Measurements from ENCODE around the gene VCAM1. TPM values are rescaled to one million over a fixed set of nuclear protein-coding genes. Genes with fewer than 3 reads are reported as not detected.

Gene VCAM1
- total RNA-seq, 1 experiment from 2014 or later = not detected

DNA sequence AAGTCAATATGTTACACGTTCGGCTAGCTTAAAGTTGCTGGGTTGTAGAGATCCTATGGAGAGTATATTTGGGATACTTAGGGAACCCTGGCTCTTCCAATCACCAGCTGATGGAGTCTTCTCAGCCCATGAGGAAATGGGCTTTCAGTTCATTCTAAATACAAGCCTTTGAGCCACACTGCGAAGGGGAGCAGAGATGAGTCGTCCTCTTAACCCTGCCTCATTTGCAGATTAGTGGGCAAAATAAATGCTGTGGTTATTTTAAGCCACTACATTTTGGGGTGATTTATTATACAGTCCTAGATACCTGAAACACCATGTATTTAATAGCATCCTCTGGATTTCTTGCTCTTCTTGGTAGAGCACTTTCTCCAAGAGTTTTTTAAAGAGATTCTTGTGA, 19.0 kb upstream of the VCAM1 start:
- ChIA-PET POLR2A (no interaction called here), CTCF (no interaction called here)
- TF ChIP-seq SMAD4 (CRISPR knock-in tag; IDR thresholded peaks at IDR 0.05) = no peak
- DNase-seq (ENCODE audit: low spot score) (no peak), ATAC-seq (no peak)
- peaks cover 12% of the 10 kb centered on the region for H3K9me3 Mint-ChIP-seq
- H3K27ac Mint-ChIP-seq = no peak overlapping the region
- H3K4me1 Mint-ChIP-seq = peaks cover 6% of the 10 kb centered on the region
- H3K27me3 Mint-ChIP-seq (ENCODE audit: low read depth) = no peaks in the 10 kb centered on the region
- no peaks in the 10 kb centered on the region for H3K36me3 Mint-ChIP-seq
- no peak overlapping the region for H3K4me3 Mint-ChIP-seq

DNA sequence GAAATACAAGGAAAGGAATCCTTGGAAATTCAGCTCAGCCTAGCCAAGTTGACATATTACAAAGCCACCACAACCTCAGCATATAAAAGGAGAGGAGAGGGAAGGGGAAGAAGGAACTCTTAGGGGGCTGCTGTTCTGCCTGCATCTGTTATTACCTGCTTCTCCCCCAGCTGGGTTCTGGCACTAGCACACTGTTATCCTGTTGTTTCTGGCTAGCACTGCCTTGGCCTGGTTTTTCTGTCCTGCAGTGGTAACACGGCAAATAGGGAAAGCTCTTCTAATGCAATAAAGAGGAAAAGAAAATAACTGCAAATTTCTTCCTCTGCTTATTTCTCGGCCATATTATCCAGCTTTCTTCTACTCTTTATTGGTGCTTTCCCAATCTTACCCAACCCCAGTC, 16.5 kb upstream of the VCAM1 start:
- Mint-ChIP-seq H3K27ac (no peak overlapping the region), H3K4me1 (peaks cover 6% of the 10 kb centered on the region), H3K36me3 (no peaks in the 10 kb centered on the region), H3K27me3 (ENCODE audit: low read depth) (no peaks in the 10 kb centered on the region), H3K9me3 (0 out of 2 replicates have a peak, but pooled peaks cover 2% of the 10 kb centered on the region), H3K4me3 (no peak overlapping the region)
- CTCF ChIA-PET = no interaction called here
- POLR2A ChIA-PET = no interaction called here
- no peak for DNase-seq (ENCODE audit: low spot score)
- ATAC-seq = peak; percentile 32; the same call in 1 of the 2 replicates
- TF ChIP-seq ZNF121 (CRISPR knock-in tag; IDR thresholded peaks at IDR 0.05) = no peak
- TF ChIP-seq, protein P1, sequence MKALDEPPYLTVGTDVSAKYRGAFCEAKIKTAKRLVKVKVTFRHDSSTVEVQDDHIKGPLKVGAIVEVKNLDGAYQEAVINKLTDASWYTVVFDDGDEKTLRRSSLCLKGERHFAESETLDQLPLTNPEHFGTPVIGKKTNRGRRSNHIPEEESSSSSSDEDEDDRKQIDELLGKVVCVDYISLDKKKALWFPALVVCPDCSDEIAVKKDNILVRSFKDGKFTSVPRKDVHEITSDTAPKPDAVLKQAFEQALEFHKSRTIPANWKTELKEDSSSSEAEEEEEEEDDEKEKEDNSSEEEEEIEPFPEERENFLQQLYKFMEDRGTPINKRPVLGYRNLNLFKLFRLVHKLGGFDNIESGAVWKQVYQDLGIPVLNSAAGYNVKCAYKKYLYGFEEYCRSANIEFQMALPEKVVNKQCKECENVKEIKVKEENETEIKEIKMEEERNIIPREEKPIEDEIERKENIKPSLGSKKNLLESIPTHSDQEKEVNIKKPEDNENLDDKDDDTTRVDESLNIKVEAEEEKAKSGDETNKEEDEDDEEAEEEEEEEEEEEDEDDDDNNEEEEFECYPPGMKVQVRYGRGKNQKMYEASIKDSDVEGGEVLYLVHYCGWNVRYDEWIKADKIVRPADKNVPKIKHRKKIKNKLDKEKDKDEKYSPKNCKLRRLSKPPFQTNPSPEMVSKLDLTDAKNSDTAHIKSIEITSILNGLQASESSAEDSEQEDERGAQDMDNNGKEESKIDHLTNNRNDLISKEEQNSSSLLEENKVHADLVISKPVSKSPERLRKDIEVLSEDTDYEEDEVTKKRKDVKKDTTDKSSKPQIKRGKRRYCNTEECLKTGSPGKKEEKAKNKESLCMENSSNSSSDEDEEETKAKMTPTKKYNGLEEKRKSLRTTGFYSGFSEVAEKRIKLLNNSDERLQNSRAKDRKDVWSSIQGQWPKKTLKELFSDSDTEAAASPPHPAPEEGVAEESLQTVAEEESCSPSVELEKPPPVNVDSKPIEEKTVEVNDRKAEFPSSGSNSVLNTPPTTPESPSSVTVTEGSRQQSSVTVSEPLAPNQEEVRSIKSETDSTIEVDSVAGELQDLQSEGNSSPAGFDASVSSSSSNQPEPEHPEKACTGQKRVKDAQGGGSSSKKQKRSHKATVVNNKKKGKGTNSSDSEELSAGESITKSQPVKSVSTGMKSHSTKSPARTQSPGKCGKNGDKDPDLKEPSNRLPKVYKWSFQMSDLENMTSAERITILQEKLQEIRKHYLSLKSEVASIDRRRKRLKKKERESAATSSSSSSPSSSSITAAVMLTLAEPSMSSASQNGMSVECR (CRISPR knock-in tag; IDR thresholded peaks at IDR 0.05; ENCODE audit: borderline replicate concordance) = no peak
- TF ChIP-seq, protein P2, sequence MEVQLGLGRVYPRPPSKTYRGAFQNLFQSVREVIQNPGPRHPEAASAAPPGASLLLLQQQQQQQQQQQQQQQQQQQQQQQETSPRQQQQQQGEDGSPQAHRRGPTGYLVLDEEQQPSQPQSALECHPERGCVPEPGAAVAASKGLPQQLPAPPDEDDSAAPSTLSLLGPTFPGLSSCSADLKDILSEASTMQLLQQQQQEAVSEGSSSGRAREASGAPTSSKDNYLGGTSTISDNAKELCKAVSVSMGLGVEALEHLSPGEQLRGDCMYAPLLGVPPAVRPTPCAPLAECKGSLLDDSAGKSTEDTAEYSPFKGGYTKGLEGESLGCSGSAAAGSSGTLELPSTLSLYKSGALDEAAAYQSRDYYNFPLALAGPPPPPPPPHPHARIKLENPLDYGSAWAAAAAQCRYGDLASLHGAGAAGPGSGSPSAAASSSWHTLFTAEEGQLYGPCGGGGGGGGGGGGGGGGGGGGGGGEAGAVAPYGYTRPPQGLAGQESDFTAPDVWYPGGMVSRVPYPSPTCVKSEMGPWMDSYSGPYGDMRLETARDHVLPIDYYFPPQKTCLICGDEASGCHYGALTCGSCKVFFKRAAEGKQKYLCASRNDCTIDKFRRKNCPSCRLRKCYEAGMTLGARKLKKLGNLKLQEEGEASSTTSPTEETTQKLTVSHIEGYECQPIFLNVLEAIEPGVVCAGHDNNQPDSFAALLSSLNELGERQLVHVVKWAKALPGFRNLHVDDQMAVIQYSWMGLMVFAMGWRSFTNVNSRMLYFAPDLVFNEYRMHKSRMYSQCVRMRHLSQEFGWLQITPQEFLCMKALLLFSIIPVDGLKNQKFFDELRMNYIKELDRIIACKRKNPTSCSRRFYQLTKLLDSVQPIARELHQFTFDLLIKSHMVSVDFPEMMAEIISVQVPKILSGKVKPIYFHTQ (CRISPR knock-in tag; IDR thresholded peaks at IDR 0.05) = no peak
- TF ChIP-seq, protein P3, sequence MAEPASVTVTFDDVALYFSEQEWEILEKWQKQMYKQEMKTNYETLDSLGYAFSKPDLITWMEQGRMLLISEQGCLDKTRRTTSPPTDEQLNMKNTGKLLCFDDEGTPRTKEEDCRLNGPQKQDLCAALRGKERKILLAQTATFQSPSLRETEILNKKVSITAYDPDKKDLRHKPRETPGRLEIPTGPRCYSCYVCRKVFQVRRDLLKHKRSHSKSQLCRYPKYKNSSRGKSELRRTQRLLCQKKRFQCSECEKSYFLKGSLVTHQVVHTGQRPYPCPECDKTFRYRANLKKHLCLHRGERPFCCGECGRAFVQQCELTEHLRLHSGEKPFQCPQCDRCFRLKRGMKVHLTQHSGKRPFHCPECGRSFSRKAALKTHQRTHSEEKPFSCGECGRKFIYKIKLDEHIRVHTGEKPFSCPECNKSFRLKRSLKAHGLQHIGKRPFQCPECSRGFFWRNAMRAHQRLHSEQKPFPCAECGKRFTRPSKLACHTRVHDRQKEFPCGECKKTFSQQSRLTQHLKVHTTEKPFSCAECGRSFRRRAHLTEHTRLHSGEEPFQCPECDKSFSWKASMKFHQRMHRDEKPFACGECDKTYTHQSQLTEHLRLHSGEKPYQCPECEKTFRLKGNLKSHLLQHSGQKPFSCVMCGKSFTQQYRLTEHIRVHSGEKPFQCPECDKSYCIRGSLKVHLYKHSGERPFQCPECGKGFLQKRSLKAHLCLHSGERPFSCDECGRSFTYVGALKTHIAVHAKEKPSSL (CRISPR knock-in tag; conservative IDR thresholded peaks at IDR 0.05) = no peak
- TF ChIP-seq JUN (CRISPR knock-in tag; IDR thresholded peaks at IDR 0.05) = no peak
- TF ChIP-seq SMAD4 (CRISPR knock-in tag; IDR thresholded peaks at IDR 0.05) = no peak
- TF ChIP-seq ZBTB21 (CRISPR knock-in tag; IDR thresholded peaks at IDR 0.05; ENCODE audit: borderline replicate concordance) = no peak
- no peak for TF ChIP-seq RORB (CRISPR knock-in tag; IDR thresholded peaks at IDR 0.05)
- TF ChIP-seq, protein P4, sequence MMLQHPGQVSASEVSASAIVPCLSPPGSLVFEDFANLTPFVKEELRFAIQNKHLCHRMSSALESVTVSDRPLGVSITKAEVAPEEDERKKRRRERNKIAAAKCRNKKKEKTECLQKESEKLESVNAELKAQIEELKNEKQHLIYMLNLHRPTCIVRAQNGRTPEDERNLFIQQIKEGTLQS (CRISPR knock-in tag; conservative IDR thresholded peaks at IDR 0.05) = no peak
- TF ChIP-seq, protein P5, sequence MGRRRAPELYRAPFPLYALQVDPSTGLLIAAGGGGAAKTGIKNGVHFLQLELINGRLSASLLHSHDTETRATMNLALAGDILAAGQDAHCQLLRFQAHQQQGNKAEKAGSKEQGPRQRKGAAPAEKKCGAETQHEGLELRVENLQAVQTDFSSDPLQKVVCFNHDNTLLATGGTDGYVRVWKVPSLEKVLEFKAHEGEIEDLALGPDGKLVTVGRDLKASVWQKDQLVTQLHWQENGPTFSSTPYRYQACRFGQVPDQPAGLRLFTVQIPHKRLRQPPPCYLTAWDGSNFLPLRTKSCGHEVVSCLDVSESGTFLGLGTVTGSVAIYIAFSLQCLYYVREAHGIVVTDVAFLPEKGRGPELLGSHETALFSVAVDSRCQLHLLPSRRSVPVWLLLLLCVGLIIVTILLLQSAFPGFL (CRISPR knock-in tag; IDR thresholded peaks at IDR 0.05; ENCODE audit: borderline replicate concordance) = no peak
- no peak for TF ChIP-seq GRHL2 (CRISPR knock-in tag; IDR thresholded peaks at IDR 0.05; ENCODE audit: insufficient replicate concordance, severe bottlenecking)
- TF ChIP-seq, protein P6, sequence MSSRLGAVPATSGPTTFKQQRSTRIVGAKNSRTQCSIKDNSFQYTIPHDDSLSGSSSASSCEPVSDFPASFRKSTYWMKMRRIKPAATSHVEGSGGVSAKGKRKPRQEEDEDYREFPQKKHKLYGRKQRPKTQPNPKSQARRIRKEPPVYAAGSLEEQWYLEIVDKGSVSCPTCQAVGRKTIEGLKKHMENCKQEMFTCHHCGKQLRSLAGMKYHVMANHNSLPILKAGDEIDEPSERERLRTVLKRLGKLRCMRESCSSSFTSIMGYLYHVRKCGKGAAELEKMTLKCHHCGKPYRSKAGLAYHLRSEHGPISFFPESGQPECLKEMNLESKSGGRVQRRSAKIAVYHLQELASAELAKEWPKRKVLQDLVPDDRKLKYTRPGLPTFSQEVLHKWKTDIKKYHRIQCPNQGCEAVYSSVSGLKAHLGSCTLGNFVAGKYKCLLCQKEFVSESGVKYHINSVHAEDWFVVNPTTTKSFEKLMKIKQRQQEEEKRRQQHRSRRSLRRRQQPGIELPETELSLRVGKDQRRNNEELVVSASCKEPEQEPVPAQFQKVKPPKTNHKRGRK (CRISPR knock-in tag; IDR thresholded peaks at IDR 0.05; ENCODE audit: borderline replicate concordance) = no peak
- TF ChIP-seq, protein P7, sequence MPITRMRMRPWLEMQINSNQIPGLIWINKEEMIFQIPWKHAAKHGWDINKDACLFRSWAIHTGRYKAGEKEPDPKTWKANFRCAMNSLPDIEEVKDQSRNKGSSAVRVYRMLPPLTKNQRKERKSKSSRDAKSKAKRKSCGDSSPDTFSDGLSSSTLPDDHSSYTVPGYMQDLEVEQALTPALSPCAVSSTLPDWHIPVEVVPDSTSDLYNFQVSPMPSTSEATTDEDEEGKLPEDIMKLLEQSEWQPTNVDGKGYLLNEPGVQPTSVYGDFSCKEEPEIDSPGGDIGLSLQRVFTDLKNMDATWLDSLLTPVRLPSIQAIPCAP (CRISPR knock-in tag; IDR thresholded peaks at IDR 0.05) = no peak
- TF ChIP-seq CREB1 (CRISPR knock-in tag; IDR thresholded peaks at IDR 0.05) = no peak
- no peak for TF ChIP-seq FOXP1 (CRISPR knock-in tag; IDR thresholded peaks at IDR 0.05; ENCODE audit: borderline replicate concordance)
- TF ChIP-seq, protein P8, sequence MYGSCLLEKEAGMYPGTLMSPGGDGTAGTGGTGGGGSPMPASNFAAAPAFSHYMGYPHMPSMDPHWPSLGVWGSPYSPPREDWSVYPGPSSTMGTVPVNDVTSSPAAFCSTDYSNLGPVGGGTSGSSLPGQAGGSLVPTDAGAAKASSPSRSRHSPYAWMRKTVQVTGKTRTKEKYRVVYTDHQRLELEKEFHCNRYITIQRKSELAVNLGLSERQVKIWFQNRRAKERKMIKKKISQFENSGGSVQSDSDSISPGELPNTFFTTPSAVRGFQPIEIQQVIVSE (CRISPR knock-in tag; IDR thresholded peaks at IDR 0.05; ENCODE audit: borderline replicate concordance) = no peak
- TF ChIP-seq TCF7 (CRISPR knock-in tag; IDR thresholded peaks at IDR 0.05; ENCODE audit: low read depth) = no peak
- no peak for TF ChIP-seq FOXK1 (CRISPR knock-in tag; IDR thresholded peaks at IDR 0.05)
